GM10847 (cell line): ENCODE measurements around the gene DCAF16.

Experiments
- POLR2A ChIP-seq: IDR thresholded peaks from 2 replicates; pipeline ENCODE4 v1.6.1; 2011; ENCODE audit not compliant: insufficient read length; ENCODE audit errors: extremely low read depth

DCAF16 gene

GRCh38 chr4:17765514-17766286, 44.9 kb downstream of the DCAF16 start:
- TF ChIP-seq POLR2A = no peak

- no peak for TF ChIP-seq POLR2A
These were observed 46.6 kb downstream of the DCAF16 start for GRCh38 chr4:17763931-17764330.

- TF ChIP-seq POLR2A = no peak
These were observed 47.1 kb downstream of the DCAF16 start for GRCh38 chr4:17763416-17763815.

GRCh38 chr4:17762726-17763125, 47.8 kb downstream of the DCAF16 start:
- no peak for TF ChIP-seq POLR2A

- no peak for TF ChIP-seq POLR2A
These were observed 49.5 kb downstream of the DCAF16 start for GRCh38 chr4:17761062-17761461.

- TF ChIP-seq POLR2A = no peak
These were observed 49.9 kb downstream of the DCAF16 start for GRCh38 chr4:17760626-17761025.

- TF ChIP-seq POLR2A = no peak
These were observed 52.1 kb downstream of the DCAF16 start for GRCh38 chr4:17758485-17758884.

- TF ChIP-seq POLR2A = no peak
These were observed 52.9 kb downstream of the DCAF16 start for GRCh38 chr4:17757621-17758020.

- TF ChIP-seq POLR2A = no peak
These were observed 56.9 kb downstream of the DCAF16 start for GRCh38 chr4:17753646-17754045.
